Measurements from ENCODE around the gene PHLDB3. TPM values are rescaled to one million over a fixed set of nuclear protein-coding genes. Genes with fewer than 3 reads are reported as not detected.

PHLDB3 gene
- total RNA-seq, 2 donors from 2014 or later, result 43.5 to 54.5 TPM

DNA sequence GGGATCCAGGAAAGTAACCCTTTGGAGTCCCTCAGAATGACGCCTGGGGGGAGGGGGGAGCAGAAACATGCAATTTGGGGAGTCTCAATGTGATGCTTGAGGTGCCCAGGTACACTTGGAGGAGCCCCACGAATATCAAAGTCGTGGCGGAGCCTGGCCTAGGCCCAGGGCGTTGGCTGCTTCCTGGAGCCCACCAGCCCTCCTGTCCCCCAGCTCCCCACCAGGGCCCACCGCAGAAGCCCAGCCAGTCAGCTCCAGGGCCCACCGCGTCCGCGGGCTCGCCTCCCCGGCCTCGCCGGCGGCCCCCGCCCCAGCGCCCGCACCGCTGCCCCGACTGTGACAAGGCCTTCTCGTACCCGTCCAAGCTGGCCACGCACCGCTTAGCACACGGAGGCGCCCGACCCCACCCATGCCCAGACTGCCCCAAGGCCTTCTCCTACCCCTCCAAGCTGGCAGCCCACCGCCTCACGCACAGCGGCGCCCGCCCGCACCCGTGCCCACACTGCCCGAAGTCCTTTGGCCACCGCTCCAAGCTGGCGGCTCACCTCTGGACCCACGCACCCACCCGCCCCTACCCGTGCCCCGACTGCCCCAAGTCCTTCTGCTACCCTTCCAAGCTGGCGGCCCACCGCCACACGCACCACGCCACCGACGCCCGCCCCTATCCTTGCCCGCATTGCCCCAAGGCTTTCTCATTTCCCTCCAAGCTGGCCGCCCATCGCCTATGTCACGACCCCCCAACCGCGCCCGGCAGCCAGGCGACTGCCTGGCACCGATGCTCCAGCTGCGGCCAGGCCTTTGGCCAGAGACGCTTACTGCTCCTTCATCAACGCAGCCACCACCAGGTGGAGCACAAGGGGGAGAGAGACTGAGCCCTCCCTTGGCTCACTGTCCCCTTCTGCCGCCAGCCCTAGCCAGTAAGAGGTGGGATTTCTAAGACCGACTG is 30.5 kb upstream of the PHLDB3 start:
- TF ChIP-seq, protein P1, sequence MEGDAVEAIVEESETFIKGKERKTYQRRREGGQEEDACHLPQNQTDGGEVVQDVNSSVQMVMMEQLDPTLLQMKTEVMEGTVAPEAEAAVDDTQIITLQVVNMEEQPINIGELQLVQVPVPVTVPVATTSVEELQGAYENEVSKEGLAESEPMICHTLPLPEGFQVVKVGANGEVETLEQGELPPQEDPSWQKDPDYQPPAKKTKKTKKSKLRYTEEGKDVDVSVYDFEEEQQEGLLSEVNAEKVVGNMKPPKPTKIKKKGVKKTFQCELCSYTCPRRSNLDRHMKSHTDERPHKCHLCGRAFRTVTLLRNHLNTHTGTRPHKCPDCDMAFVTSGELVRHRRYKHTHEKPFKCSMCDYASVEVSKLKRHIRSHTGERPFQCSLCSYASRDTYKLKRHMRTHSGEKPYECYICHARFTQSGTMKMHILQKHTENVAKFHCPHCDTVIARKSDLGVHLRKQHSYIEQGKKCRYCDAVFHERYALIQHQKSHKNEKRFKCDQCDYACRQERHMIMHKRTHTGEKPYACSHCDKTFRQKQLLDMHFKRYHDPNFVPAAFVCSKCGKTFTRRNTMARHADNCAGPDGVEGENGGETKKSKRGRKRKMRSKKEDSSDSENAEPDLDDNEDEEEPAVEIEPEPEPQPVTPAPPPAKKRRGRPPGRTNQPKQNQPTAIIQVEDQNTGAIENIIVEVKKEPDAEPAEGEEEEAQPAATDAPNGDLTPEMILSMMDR (IDR thresholded peaks at IDR 0.05), result peak in 3 of 4 experiments; percentile 49 to 67 (median 64)
- TF ChIP-seq POLR2AphosphoS5 (IDR thresholded peaks at IDR 0.05) (peak; percentile 16), POLR2A (IDR thresholded peaks at IDR 0.05) (no peak)
- DNase-seq (ENCODE audit: low spot score), result peak; percentile 43
- H3K27me3 ChIP-seq (replicated peaks; ENCODE audit: insufficient read depth), result no peaks in the 10 kb centered on the region
- H3K9me3 ChIP-seq, result no peaks in the 10 kb centered on the region
- intact Hi-C loops (cut with DNase I), result loop anchor here (2.0 to 10.0 kb wide), 4 partner anchors 42 to 220 kb away; partner anchors contain the start of genes PINLYP, SMG9 and XRCC1
- no peak overlapping the region for H3K4me3 ChIP-seq
- no peaks in the 10 kb centered on the region for H3K36me3 ChIP-seq
- H3K4me1 ChIP-seq (replicated peaks), result peaks cover 2% of the 10 kb centered on the region
- 63% methylated on average over 62 of the region's 62 CpGs for WGBS
- H3K27ac ChIP-seq, result peak overlapping the region; percentile 88 to 93

DNA sequence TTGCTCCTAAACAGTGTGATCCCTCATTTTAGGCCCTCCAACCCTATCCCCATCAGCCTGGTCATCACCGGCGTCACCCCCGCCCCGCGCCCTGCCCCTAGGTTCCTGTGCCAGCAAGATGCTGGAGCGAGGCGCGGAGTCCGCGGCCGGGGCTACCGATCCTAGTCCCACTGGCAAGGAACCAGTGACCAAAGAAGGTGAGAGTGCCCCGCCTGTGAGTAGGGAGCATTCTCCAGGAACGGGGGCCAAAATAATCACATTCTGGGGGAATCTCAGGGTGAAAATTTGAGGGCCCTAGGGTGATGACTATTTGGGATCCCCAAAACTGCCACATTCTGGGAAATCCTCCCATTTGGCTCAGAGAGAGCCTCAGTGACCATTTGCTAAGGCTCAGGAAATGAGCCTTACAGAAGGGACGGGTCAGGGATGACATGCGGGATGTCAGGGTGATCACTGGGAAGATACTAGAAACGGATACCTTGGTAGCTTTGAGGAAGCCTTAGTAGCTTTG is 29.8 kb upstream of the PHLDB3 start:
- no peaks in the 10 kb centered on the region for H3K9me3 ChIP-seq
- peak overlapping the region; percentile 88 to 93 for H3K27ac ChIP-seq
- TF ChIP-seq POLR2A (IDR thresholded peaks at IDR 0.05) (no peak), POLR2AphosphoS5 (IDR thresholded peaks at IDR 0.05) (no peak)
- TF ChIP-seq, protein P1 (IDR thresholded peaks at IDR 0.05), result no peak
- H3K4me3 ChIP-seq, result peak overlapping the region in 1 of 2 donors; percentile 51
- peaks cover 2% of the 10 kb centered on the region for H3K4me1 ChIP-seq (replicated peaks)
- intact Hi-C loops (cut with DNase I), result loop anchor here (2.0 to 10.0 kb wide), 2 partner anchors 60 to 220 kb away; partner anchors contain the start of gene SMG9
- no peak for DNase-seq (ENCODE audit: low spot score)
- no peaks in the 10 kb centered on the region for H3K27me3 ChIP-seq (replicated peaks; ENCODE audit: insufficient read depth)
- H3K36me3 ChIP-seq, result no peaks in the 10 kb centered on the region
- 8% methylated on average over 17 of the region's 17 CpGs for WGBS

DNA sequence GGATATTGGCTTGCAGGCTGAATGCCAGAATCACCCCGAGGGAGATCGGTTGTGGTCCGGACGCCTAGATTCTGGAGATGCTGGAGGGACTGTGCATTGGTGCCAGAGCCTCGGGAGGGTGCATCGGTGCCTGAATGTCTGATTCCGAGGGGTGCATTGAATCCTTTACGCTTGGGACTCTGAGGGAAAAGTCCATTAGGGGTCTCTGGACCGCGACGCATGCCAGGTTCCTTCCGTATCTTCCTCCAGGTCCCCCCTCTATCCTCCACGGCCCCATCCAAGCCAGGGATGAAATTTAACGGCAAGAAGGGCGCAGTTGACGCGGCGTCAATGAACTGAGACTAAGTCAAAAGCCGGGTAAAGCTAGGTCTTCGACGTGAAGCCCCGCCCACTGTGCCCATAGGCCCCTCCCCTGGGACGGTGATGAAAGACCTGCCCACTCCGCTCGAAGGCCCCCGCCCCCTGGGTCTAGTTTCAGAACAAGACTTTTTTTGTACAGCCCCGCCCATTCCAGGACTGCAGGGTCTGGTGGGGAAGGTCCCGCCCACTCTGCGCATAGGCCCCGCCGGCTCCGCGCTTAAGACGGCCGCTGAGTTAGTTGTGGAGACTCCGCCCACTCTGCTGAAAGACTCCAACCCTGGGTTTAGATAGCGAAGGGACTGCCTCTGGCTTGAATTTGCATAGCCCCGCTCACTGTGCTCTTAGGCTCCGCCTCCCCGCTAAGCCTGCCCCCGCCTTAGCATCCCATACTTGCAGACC is 29.2 kb upstream of the PHLDB3 start:
- WGBS, result under 1% methylated on average over 41 of the region's 41 CpGs

DNA sequence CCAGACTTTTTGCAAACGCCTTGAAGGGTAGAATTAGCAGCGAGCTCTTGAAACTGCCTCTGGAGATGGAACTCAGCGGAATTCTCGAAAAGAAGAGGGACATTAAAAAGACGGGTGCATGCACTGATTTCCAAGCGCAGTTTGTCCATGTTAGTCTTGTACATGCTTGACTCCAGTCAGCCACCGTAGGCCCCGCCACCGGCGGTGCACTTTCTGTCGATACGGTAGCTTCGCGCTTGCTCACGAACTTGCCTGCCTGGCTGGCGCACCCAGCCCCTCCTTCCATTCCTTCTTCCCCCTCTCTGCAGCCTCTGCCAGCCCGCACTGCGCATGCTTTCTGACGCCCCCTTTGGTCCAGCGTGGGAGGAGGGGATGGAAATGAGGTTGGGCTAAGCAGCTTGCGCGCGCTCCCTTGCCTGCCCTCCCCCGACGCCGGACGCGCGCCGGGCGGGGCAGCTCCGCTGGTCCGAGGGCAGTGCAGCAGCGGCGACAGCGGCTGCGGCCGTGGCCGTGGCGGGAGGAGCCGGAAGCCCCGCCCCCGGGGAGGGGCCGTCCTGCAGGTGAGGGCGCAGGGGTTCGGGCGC is 28.5 kb upstream of the PHLDB3 start, which contains the start of gene ZNF575:
ZNF575 (plus strand) TSS at position 227 of the 584 bp plus-strand sequence. CDS start 1,235 bp downstream, outside the sequence.
- TF ChIP-seq, protein P1 (IDR thresholded peaks at IDR 0.05), result no peak
- TF ChIP-seq POLR2A (IDR thresholded peaks at IDR 0.05), result peak; percentile 23
- peak; percentile 71 for TF ChIP-seq POLR2AphosphoS5 (IDR thresholded peaks at IDR 0.05)
- Histone ChIP-seq H3K9me3 (no peaks in the 10 kb centered on the region), H3K36me3 (no peaks in the 10 kb centered on the region), H3K27me3 (replicated peaks; ENCODE audit: insufficient read depth) (no peaks in the 10 kb centered on the region), H3K4me1 (replicated peaks) (peaks cover 2% of the 10 kb centered on the region), H3K4me3 (peak within 1 kb of the TSS; percentile 48 to 51), H3K27ac (peak within 1 kb of the TSS; percentile 88 to 93)
- WGBS, result under 1% methylated on average over 43 of the region's 47 CpGs
- DNase-seq (ENCODE audit: low spot score), result peak; percentile 81
- intact Hi-C loops (cut with DNase I), result loop anchor here (10.0 kb wide), 1 partner anchor 222 kb away; the partner anchor contains the start of gene SMG9

More for the DNA sequence above, 29.2 kb upstream of the PHLDB3 start:
- TF ChIP-seq POLR2A (IDR thresholded peaks at IDR 0.05) (peak; percentile 51), POLR2AphosphoS5 (IDR thresholded peaks at IDR 0.05) (peak; percentile 94)
- TF ChIP-seq, protein P1 (IDR thresholded peaks at IDR 0.05), result no peak
- intact Hi-C loops (cut with DNase I), result loop anchor here (2.0 to 10.0 kb wide), 2 partner anchors 61 to 221 kb away; partner anchors contain the start of gene SMG9
- H3K27ac ChIP-seq, result peak overlapping the region; percentile 88 to 93
- H3K27me3 ChIP-seq (replicated peaks; ENCODE audit: insufficient read depth), result no peaks in the 10 kb centered on the region
- no peaks in the 10 kb centered on the region for H3K9me3 ChIP-seq
- H3K36me3 ChIP-seq, result no peaks in the 10 kb centered on the region
- peak; percentile 100 for DNase-seq (ENCODE audit: low spot score)
- peaks cover 2% of the 10 kb centered on the region for H3K4me1 ChIP-seq (replicated peaks)
- H3K4me3 ChIP-seq, result peak overlapping the region; percentile 48 to 51
